HuH-7.5 (cell line): ENCODE measurements around the gene KRTAP4-8.
"Not testable (repeated sequence)": the region's sequence is repeated elsewhere in the genome, so short reads cannot be mapped to it uniquely, and the experiment has no call there.

Experiments
- DNase-seq: peaks from one replicate; pipeline ENCODE4 v3.0.0; 2011; ENCODE audit warnings: low spot score

Gene KRTAP4-8

GRCh38 chr17:41098042-41098441 is at the start of gene KRTAP4-8:
Gene KRTAP4-8 (minus strand): TSS chr17:41098142. CDS start chr17:41098084, 58 bp downstream.
- no peak for DNase-seq

GRCh38 chr17:41145261-41145660 is 47.3 kb upstream of the KRTAP4-8 start:
- DNase-seq, result no peak

DNA sequence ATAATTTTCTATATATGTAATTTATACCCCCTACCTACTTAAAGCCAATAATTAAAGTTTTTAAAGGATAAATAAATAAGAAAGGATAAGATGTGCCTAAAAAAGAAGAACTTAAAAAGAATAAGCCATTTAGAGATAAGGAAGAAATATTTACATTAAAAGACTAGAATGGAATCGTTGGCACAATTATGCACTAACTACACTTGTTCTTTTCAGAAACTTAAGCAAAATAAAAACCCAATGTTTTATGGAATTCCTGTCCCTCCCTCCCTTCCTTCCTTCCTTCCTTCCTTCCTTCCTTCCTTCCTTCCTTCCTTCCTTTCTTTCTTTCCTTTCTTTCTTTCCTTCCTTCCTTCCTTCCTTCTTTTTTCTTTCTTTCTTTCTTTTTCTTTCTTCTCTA is 46.9 kb upstream of the KRTAP4-8 start:
- no peak for DNase-seq

DNA sequence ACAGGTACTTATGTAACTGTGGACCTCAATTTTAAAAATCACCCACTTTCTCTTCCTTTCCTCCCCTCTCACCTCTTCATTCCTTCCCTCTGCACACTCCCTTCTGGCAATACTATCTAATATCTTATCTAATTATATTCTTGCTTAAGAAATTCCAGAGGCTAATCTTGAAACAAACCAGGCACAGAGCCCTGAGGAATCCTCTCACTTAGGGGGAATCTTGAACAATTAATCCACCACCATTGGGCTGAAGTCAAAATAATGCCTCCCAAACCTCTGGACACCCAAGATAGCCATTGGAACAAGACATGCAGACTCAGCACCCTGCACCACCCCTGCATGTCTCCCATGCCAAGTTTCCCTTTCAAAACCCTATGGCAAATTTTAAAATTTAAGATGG is 43.4 kb upstream of the KRTAP4-8 start:
- no peak for DNase-seq

DNA sequence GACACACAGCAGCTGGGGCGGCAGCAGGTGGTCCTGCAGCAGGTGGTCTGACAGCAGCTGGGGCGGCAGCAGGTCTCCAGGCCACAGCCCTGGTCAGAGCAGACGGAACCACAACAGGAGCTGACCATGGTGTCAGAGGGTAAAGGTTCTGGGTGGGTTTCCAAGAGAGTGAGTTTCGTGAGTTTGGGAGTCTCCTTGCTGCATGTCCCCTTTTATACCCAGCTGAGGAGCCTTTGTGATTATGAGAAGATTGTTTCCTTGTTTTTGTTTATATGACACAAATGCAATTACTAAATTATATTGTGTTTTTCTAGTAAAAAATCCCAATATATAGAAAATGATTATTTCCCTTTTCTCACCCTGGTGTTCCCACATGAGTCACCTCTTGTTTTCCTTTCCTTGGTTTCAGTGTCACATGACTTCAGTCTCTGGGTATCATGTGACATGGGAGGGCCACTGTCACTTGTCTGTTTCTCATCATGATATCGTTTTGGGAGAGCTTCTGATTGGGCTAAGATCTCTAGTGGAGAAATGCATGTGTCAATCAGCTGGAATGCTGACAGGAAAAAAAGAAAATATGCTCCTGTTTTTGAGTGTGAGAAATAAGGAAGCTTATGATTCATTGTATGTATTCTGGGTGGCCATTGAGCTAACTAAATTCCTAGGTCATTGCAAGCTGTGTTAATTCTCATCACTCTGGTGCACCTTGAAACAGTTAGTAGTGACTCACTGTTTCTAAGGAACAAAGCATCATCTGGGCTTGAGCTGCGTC is 42.6 kb upstream of the KRTAP4-8 start, which contains the start of gene KRTAP4-6:
KRTAP4-6 (minus strand) TSS at position 185 of the 772 bp plus-strand sequence; CDS start at position 128, 57 bp downstream.
- DNase-seq, result no peak

DNA sequence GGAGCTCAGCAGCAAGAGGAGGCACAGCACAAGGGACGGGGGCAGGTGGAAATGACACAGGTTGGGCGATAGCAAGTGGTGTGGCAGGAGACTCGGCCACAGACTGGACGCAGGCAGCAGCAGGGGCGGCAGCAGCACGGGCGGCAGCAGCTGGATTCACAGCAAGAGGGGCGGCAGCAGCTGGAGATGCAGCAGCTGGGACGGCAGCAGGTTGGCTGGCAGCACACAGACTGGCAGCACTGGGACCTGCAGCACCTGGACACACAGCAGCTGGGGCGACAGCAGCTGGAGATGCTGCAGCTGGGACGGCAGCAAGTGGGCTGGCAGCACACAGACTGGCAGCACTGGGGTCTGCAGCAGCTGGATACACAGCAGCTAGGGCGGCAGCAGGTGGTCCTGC is 41.9 kb upstream of the KRTAP4-8 start:
- DNase-seq, result not testable (repeated sequence)

DNA sequence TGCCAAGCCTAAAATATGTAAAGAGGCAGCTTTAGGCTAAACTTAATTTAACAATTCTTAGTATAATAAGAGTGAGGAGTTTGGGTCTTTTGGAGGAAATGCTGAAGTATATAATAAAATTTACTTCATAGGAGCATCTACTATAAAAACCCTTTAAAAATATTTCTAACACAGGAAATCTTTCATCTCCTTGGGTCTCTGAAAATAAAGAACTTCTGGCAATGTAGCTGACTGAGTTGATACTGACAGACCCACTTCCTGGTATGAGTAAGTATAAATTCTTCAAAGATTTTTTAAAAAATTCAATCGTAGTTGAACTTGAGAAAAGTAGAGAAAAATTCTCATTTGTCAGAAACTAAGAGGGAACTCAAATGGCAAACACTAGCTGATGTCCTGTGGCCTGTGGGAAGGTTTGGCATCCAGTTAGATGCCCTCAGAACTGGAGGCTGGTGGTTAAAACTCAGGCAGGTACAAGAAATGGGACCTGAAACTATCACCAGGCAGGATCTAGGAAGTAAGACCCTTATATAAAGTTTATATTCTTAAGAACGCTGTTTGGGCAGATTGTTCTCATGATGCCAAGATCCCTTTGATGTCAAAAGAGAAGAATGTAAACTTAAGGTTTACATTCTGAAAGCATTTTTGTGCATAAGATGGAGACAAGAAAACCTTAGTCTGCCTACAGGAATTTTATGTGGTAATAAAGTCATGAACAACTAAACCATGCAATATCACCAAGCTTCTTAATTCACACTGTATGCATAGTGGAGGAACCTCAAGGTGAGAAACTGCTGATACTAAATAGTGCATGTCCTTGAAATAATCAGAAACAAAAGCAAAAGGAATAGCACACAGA is 36.2 kb upstream of the KRTAP4-8 start:
- no peak for DNase-seq

DNA sequence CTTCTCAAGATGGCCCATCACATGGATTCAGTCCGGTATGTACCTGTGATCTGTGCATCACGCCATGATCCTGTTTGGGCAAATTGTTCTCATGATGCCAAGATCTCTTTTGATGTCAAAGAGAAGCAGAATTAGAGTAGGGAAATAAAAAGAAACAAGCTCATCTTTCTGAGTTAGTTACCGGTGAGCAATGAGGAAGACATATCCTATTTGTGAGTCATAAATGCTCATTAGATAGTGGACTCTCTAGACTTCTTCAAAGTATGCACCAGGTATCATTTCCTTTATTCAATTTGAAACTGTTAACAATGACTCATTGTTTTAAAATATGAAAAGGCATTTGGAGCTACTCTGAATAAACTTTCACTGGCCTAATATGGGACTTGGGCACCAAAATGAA is 34.0 kb upstream of the KRTAP4-8 start:
- DNase-seq, result no peak

DNA sequence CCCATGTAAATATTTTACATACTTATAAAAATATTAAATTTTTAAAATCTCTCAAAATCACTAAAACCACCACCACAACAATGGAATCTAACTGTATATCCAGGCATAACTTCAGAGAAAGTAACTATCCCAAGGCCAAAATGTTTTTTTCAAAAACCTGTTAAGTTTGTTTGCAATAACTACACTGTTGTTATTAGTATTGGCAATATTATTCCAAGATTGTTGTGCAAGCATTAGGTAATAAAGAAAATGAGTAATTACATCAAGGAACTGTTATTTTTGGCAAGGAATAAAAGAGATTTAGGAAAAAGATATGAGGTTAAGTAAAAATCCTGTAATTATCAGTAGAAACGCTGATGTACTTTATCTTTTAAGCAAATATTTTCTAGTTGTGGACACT is 29.4 kb upstream of the KRTAP4-8 start:
- DNase-seq, result no peak

GRCh38 chr17:41126412-41126811 is 28.5 kb upstream of the KRTAP4-8 start:
- DNase-seq, result no peak

DNA sequence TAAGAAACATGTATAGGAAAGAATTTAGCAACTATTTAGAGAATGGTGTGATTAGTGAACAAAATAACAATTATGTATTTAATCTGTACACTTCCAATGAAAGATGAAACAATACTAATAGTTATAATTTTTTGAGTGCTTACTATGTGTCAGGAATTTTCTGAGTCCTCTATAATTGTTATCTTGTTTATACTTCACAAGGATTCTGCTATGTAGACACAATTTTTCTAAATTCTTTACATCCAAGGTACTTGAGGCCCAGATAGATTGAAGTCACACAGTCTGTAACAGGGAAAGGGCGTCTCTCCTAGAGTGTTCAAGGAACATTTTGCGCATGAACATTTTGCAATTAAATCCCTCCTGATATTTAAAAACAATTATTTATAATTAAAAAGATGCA is 27.1 kb upstream of the KRTAP4-8 start:
- no peak for DNase-seq

- not testable (repeated sequence) for DNase-seq
These were observed 26.0 kb upstream of the KRTAP4-8 start, which contains the start of gene KRTAP4-12 for GRCh38 chr17:41123991-41124371. Gene KRTAP4-12 (minus strand): TSS chr17:41124182. CDS start chr17:41124122, 60 bp downstream.

DNA sequence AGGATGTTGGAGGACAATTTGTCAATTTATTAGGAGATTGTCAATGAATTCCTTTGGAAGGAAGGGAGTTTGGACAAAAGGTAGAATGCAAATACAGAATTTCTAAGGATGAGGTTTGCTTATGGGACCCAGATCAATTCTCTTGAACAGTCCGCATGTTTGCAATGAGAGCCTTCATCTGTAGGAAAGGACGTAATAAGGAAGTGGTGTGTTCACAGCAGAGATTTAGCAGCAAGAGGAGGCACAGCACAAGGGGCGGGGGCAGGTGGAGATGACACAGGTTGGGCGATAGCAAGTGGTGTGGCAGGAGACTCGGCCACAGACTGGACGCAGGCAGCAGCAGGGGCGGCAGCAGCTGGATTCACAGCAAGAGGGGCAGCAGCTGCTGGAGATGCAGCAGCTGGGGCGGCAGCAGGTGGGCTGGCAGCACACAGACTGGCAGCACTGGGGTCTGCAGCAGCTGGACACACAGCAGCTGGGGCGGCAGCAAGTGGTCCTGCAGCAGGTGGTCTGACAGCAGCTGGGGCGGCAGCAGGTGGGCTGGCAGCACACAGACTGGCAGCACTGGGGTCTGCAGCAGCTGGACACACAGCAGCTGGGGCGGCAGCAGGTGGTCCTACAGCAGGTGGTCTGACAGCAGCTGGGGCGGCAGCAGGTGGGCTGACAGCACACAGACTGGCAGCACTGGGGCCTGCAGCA is 25.5 kb upstream of the KRTAP4-8 start:
- DNase-seq, result not testable (repeated sequence)

DNA sequence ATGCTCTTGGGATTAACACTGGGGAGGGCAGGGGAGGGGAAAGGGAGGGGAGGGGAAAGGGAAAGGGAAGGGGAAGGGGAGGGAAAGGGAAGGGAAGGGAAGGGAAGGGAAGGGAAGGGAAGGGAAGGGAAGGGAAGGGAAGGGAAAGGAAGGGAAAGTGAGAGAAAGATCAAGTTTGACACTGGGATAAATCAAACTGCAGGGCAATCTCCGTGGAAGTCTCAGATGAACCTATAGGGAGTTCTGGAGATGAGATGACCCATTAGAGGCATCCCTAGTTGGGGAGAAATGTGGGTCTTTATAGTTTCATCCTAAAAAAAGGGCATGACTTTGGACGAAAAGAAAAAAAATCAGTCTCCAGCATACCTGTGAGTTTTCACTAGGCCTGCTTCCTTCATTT is 23.8 kb upstream of the KRTAP4-8 start:
- DNase-seq, result no peak

DNA sequence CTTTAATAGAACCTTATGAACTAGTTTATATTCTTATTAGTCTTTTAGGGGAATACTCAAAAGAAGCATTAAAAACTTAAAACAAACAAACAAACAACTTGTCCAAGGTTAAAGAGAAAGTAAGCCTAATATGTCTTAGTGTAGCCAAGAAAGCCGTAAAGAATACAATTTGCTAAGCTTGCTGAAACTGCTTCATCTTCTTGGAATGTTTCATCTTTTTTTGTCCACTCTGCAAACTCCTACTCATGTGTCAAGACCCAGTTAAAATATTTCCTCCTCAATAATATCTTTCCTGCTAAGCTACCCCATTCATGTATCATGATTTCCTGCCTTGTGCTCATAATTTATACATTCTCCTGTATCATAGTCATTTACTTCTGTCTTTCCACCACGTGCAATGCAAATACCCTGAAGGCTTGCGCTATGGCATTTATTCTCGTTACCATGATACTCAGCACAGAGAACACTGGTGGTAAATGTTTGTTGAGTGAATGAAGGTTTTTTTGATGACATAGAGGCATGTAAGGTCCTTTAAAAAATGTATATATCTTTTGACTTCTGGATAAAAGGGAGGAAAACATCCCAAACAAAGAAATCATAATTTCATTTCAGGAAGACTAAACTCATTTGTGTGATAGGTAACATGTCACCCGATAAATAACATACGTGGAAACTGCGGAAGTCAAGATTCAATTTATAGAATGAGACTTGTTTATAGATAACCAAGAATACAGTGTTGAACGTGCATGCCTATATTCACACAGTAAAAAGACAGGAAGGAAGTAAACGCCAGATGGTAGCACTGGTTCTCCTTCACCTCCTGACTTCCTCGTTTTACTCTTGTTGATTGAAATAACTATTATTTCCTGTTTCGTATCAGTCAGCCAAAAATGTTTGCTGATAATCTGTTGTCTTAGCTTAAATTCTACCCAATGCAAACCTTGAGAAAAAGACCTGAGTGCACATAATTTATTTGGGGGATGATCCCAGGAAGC is 22.1 kb upstream of the KRTAP4-8 start:
- DNase-seq, result not testable (repeated sequence)

- DNase-seq, result no peak
These were observed 20.8 kb upstream of the KRTAP4-8 start for GRCh38 chr17:41118721-41119120.

- DNase-seq, result not testable (repeated sequence)
These were observed 20.0 kb upstream of the KRTAP4-8 start, which contains the start of gene KRTAP4-11 for GRCh38 chr17:41117846-41118386. Gene KRTAP4-11 (minus strand): TSS chr17:41118373. CDS start chr17:41118315, 58 bp downstream.

DNA sequence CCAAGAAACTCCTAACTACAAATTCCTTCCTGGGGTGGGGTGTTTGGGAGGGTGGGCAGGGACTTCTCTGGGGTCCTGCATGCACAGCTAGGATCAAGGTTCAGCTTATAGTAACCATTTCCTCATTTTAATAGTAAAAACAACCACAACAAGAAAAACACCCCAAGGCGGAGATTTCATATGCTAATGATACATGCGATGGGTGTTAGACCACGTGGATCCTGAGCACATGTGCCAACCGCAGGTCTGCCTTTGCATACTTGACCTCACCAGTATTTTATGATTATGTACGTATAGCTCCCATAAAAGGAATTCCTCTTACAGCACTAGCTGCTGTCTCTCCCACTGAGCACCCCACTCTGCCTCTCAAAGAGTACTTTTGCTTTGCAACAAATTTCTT is 18.4 kb upstream of the KRTAP4-8 start:
- no peak for DNase-seq

- no peak for DNase-seq
These were observed 13.4 kb upstream of the KRTAP4-8 start for GRCh38 chr17:41111151-41111885.
